B cell (primary cell): ENCODE measurements around the gene FLYWCH2. TPM values are rescaled to one million over a fixed set of nuclear protein-coding genes. Genes with fewer than 3 reads are reported as not detected.

Experiments used
- ATAC-seq: fragments of 200-7000 bp; cut with Tn5 transposase; one replicate; pipeline ENCODE4 v1.10.0; 2021; ENCODE audit warnings: low read depth, mild to moderate bottlenecking, moderate number of reproducible peaks, moderate library complexity
- CTCF ChIA-PET: fragments of 350-600 bp; sonication (Branson Sonifier 250); formaldehyde crosslinking; loops from one replicate; lab custom pipeline; 2021; ENCODE audit warnings: antibody characterized with exemption, inconsistent platforms; lab: Charles Lee
- POLR2A ChIA-PET: fragments of 350-600 bp; sonication (Branson Sonifier 250); formaldehyde crosslinking; loops from one replicate; lab custom pipeline; 2021; ENCODE audit warnings: antibody characterized with exemption; lab: Charles Lee
- DNase-seq: peaks from one replicate; pipeline ENCODE4 v3.0.0; 2013
- H2AFZ ChIP-seq: 2 replicates; pipeline ENCODE4 v1.6.1; 2012; ENCODE audit warnings: mild to moderate bottlenecking, low read depth, low read length; ENCODE audit not compliant: insufficient read depth, poor library complexity, severe bottlenecking
- H3K27ac ChIP-seq, 2 donors: 1 replicate in 1 of 2; 2 replicates in 1 of 2; pipeline ENCODE4 v1.5.1; 2012 to 2013; ENCODE audit warnings: low read length in 2 of 2, mild to moderate bottlenecking in 2 of 2, moderate library complexity in 1 of 2
- H3K27me3 ChIP-seq, 4 experiments: fragments of 200-600 bp in 1 of 4; sonication (generic) in 1 of 4; replicated peaks in 1 of 4; 1 replicate in 2 of 4; 2 replicates in 2 of 4; pipeline versions ENCODE4 v1.6.1 to v1.7.0; 2013 to 2016; ENCODE audit warnings: low read length in 3 of 4, mild to moderate bottlenecking in 2 of 4, mixed read lengths in 1 of 4, moderate library complexity in 1 of 4; ENCODE audit not compliant: insufficient read depth in 4 of 4, control insufficient read depth in 3 of 4; ENCODE audit errors: control extremely low read depth in 1 of 4
- H3K36me3 ChIP-seq, 2 experiments: replicated peaks in 1 of 2; 1 replicate in 1 of 2; 2 replicates in 1 of 2; pipeline versions ENCODE4 v1.6.1 to v1.7.1; 2013; ENCODE audit warnings: low read length in 1 of 2; ENCODE audit not compliant: insufficient read depth in 2 of 2, control insufficient read depth in 1 of 2; ENCODE audit errors: control extremely low read depth in 1 of 2, extremely low read depth in 1 of 2
- H3K4me1 ChIP-seq, 2 donors: fragments of 200-600 bp in 1 of 2; sonication (generic) in 1 of 2; 1 replicate in 1 of 2; 2 replicates in 1 of 2; pipeline versions ENCODE4 v1.5.1 to v1.6.1; 2013 to 2017; ENCODE audit warnings: low read length in 2 of 2; ENCODE audit not compliant: control insufficient read depth in 2 of 2, insufficient read depth in 2 of 2
- H3K4me2 ChIP-seq: replicated peaks from 2 replicates; pipeline ENCODE3; 2012; ENCODE audit warnings: mild to moderate bottlenecking, low read depth, low read length; ENCODE audit not compliant: poor library complexity, severe bottlenecking
- H3K4me3 ChIP-seq, 5 experiments: fragments of 200-600 bp in 1 of 5; sonication (generic) in 1 of 5; 1 replicate in 3 of 5; 2 replicates in 2 of 5; pipeline versions ENCODE4 v1.5.1 to v1.7.0; 2011 to 2016; ENCODE audit warnings: low read length in 4 of 5, mild to moderate bottlenecking in 4 of 5, low read depth in 2 of 5, control low read depth in 1 of 5, moderate library complexity in 1 of 5; ENCODE audit not compliant: insufficient read depth in 1 of 5; ENCODE audit errors: control extremely low read depth in 1 of 5, extremely low read depth in 1 of 5
- H3K79me2 ChIP-seq: fragments of 200-600 bp; sonication (generic); one replicate; pipeline ENCODE4 v1.6.0; 2016; ENCODE audit warnings: low read length; ENCODE audit not compliant: control insufficient read depth, insufficient read depth
- H3K9ac ChIP-seq: fragments of 200-600 bp; sonication (generic); 2 replicates; pipeline ENCODE4 v1.6.1; 2017; ENCODE audit warnings: mild to moderate bottlenecking, low read length, moderate library complexity
- H3K9me3 ChIP-seq, 3 donors: one replicate each; pipeline versions ENCODE4 v1.6.1 to v1.7.1; 2013; ENCODE audit warnings: low read length in 2 of 3; ENCODE audit not compliant: control insufficient read depth in 2 of 3, insufficient read depth in 1 of 3; ENCODE audit errors: control extremely low read depth in 1 of 3
- H4K20me1 ChIP-seq: 2 replicates; pipeline ENCODE4 v1.6.0; 2012; ENCODE audit warnings: mild to moderate bottlenecking, low read length; ENCODE audit not compliant: insufficient read depth, control insufficient read depth, poor library complexity, severe bottlenecking
- H3K27ac Mint-ChIP-seq: one replicate; pipeline ENCODE4 v1.8.0; 2021; ENCODE audit warnings: mixed read lengths
- H3K27me3 Mint-ChIP-seq: one replicate; pipeline ENCODE4 v1.8.0; 2021; ENCODE audit warnings: mixed read lengths
- H3K4me1 Mint-ChIP-seq: one replicate; pipeline ENCODE4 v1.8.0; 2021; ENCODE audit warnings: mixed read lengths
- H3K4me3 Mint-ChIP-seq: one replicate; pipeline ENCODE4 v1.8.0; 2021; ENCODE audit warnings: mixed read lengths
- H3K9me3 Mint-ChIP-seq: one replicate; pipeline ENCODE4 v1.8.0; 2022; ENCODE audit warnings: mixed read lengths; ENCODE audit not compliant: insufficient read depth
- EZH2 ChIP-seq: IDR thresholded peaks from 2 replicates; pipeline ENCODE4 v1.6.1; 2012; ENCODE audit warnings: borderline replicate concordance, low read depth, mild to moderate bottlenecking, moderate library complexity, low read length; ENCODE audit not compliant: insufficient read depth, poor library complexity, severe bottlenecking
- WGBS: methylation state at CpG from one replicate; pipeline ENCODE4 v1.1.5; 2013; ENCODE audit warnings: missing lambda C conversion rate; ENCODE audit not compliant: insufficient coverage; 5-methylcytosine and 5-hydroxymethylcytosine counted together
- intact Hi-C: fragments of 100-400 bp; cut with micrococcal nuclease; formaldehyde crosslinking; loops from one replicate; pipeline ENCODE4 v1.10.0; 2022
- polyA plus RNA-seq: library from polyadenylated mRNA; depleted of rRNA; stranded (reverse); fragments of >200 nt; gene quantifications from 2 replicates; pipeline ENCODE4 v1.2.3, GENCODE V29; 2012
- total RNA-seq, 2 donors: library from RNA; stranded (reverse); fragments of 120-200 nt in 1 of 2; gene quantifications; 1 replicate in 1 of 2; 2 replicates in 1 of 2; pipeline versions ENCODE4 v1.2.3 to v1.2.4, GENCODE V29; 2013 to 2022
- TF ChIP-seq, protein P1 (sequence below): fragments of 200-600 bp; IDR thresholded peaks from one replicate; pipeline ENCODE4 v1.8.0; 2022; ENCODE audit warnings: antibody characterized with exemption, mild to moderate bottlenecking

Gene FLYWCH2
- total and polyA plus RNA-seq, 2 donors (not counting 1 experiment from before 2014, with no cell fraction given) = 22.3 to 24.1 TPM

DNA sequence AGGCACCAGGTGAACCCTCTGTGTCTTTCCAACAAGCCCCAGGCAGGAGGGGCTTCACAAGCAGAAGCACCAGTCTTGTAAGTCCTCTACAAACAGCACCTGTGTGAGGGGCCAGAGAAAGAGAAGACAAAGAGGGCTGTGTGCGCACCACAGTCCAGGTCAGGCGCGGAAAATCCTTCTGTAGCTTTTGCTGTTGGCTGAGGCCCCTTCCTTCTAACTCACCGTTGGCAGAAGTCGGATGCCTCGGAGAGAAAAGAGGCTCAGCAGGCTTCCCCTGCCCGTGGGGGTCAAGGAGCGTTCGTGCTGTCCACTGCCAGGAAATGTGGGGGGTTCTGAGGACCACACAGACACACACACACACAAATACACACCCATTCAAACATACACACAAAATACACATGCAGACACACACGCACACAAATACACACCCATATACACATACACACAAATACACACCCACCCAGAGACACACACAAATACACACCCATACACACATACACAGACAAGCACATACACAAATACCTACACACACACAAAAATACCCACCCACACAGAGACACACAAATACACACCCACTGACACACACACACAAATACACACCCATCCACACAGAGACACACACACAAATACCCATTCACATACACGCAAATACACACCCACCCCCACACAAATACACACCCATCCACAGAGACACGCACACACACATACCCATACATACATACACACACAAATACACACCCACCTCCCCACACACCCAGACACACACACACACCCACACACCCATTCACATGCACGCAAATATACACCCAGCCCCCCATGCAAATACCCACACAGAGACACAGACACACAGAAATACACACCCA, 46.1 kb upstream of the FLYWCH2 start:
- peaks cover 0 to 37% (median 4%) of the 10 kb centered on the region in 4 experiments for H3K27me3 ChIP-seq
- ATAC-seq (no peak), DNase-seq (no peak)
- Mint-ChIP-seq H3K27me3 (peaks cover 39% of the 10 kb centered on the region), H3K4me3 (no peak overlapping the region), H3K27ac (no peak overlapping the region), H3K4me1 (peaks cover 4% of the 10 kb centered on the region), H3K9me3 (no peaks in the 10 kb centered on the region)
- TF ChIP-seq, protein P1, sequence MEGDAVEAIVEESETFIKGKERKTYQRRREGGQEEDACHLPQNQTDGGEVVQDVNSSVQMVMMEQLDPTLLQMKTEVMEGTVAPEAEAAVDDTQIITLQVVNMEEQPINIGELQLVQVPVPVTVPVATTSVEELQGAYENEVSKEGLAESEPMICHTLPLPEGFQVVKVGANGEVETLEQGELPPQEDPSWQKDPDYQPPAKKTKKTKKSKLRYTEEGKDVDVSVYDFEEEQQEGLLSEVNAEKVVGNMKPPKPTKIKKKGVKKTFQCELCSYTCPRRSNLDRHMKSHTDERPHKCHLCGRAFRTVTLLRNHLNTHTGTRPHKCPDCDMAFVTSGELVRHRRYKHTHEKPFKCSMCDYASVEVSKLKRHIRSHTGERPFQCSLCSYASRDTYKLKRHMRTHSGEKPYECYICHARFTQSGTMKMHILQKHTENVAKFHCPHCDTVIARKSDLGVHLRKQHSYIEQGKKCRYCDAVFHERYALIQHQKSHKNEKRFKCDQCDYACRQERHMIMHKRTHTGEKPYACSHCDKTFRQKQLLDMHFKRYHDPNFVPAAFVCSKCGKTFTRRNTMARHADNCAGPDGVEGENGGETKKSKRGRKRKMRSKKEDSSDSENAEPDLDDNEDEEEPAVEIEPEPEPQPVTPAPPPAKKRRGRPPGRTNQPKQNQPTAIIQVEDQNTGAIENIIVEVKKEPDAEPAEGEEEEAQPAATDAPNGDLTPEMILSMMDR = no peak
- no peak for TF ChIP-seq EZH2
- POLR2A ChIA-PET = no interaction called here
- no peak overlapping the region for H2AFZ ChIP-seq
- intact Hi-C loops = no loop called here
- H3K27ac ChIP-seq = no peak overlapping the region
- H4K20me1 ChIP-seq = no peaks in the 10 kb centered on the region
- peaks cover 0 to 4% (median 0%) of the 10 kb centered on the region in 3 donors for H3K9me3 ChIP-seq
- H3K36me3 ChIP-seq = no peaks in the 10 kb centered on the region
- no peak overlapping the region for H3K9ac ChIP-seq
- no peak overlapping the region for H3K4me2 ChIP-seq
- CTCF ChIA-PET = no interaction called here
- no peak overlapping the region for H3K4me3 ChIP-seq
- peaks cover 7 to 20% of the 10 kb centered on the region in 2 donors for H3K4me1 ChIP-seq
- WGBS = 93% methylated on average over 9 of the region's 13 CpGs
- no peaks in the 10 kb centered on the region for H3K79me2 ChIP-seq

DNA sequence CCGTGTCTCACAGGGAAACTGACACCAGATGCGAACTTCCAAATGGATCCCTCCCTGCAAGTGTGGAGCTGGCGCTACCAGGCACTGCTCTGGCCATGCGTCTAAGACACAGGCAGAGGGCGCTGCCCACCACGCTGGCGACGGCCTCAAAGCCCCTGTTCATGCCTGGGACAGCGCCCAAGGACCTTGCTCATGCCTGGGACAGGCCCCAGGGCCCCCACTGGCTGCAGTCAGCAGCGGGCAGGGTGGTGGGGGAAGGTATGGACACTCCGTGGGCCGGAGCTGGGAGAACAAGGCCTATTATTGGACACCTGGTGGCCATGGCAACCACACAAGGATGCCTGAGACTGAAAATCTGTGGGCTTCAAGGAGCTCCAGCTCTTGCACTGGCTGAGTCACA, 44.1 kb upstream of the FLYWCH2 start:
- peak; percentile 43 for ATAC-seq
- Histone ChIP-seq H3K9ac (no peak overlapping the region), H3K36me3 (no peaks in the 10 kb centered on the region), H2AFZ (no peak overlapping the region), H3K4me1 (peaks cover 15 to 29% of the 10 kb centered on the region in 2 donors), H3K27ac (no peak overlapping the region), H4K20me1 (no peaks in the 10 kb centered on the region), H3K9me3 (peaks cover 0 to 15% (median 0%) of the 10 kb centered on the region in 3 donors), H3K4me3 (no peak overlapping the region), H3K27me3 (peaks cover 0 to 27% (median 0%) of the 10 kb centered on the region in 4 experiments), H3K79me2 (no peaks in the 10 kb centered on the region), H3K4me2 (no peak overlapping the region)
- peaks cover 8% of the 10 kb centered on the region for H3K4me1 Mint-ChIP-seq
- WGBS = 6% methylated on average over 12 of the region's 12 CpGs
- H3K27ac Mint-ChIP-seq = no peak overlapping the region
- H3K4me3 Mint-ChIP-seq = no peak overlapping the region
- intact Hi-C loops = no loop called here
- POLR2A ChIA-PET = no interaction called here
- TF ChIP-seq EZH2 = no peak
- TF ChIP-seq, protein P1 = peak; percentile 29
- H3K27me3 Mint-ChIP-seq = peaks cover 31% of the 10 kb centered on the region
- DNase-seq = peak; percentile 46
- CTCF ChIA-PET = interaction anchor here (1.1 to 1.3 kb wide), 4 partner anchors 29 to 82 kb away, joined by 3 to 5 read pairs (median 4); no protein-coding TSS in a partner anchor
- no peaks in the 10 kb centered on the region for H3K9me3 Mint-ChIP-seq
